Ovary (tissue), 9 donors: ENCODE measurements around the gene SUOX. TPM values are rescaled to one million over a fixed set of nuclear protein-coding genes. Genes with fewer than 3 reads are reported as not detected.

Experiments used
- DNase-seq, 5 donors: peaks; one replicate each; pipeline ENCODE4 v3.0.0-alpha.2; 2019 to 2020
- H3K27ac ChIP-seq, 2 donors: fragments of 200-600 bp; one replicate each; pipeline versions ENCODE4 v1.5.1 to v1.8.0; 2019 to 2022
- H3K27me3 ChIP-seq: fragments of 200-600 bp; one replicate; pipeline ENCODE4 v1.8.0; 2022
- H3K36me3 ChIP-seq: fragments of 200-600 bp; sonication (generic); one replicate; pipeline ENCODE4 v1.5.1; 2019
- H3K4me1 ChIP-seq: one replicate; pipeline ENCODE4 v1.8.1; 2013; ENCODE audit warnings: mild to moderate bottlenecking, moderate library complexity; ENCODE audit not compliant: insufficient read depth
- H3K4me3 ChIP-seq: fragments of 200-600 bp; sonication (generic); one replicate; pipeline ENCODE4 v1.5.1; 2017
- H3K9me3 ChIP-seq, 2 donors: fragments of 200-600 bp in 1 of 2; sonication (generic) in 1 of 2; one replicate each; pipeline versions ENCODE4 v1.5.1 to v1.8.1; 2013 to 2019; ENCODE audit warnings: mild to moderate bottlenecking in 1 of 2, moderate library complexity in 1 of 2
- EP300 ChIP-seq: sonication (generic); formaldehyde crosslinking; IDR thresholded peaks from one replicate; pipeline ENCODE4 v1.6.1; 2017; ENCODE audit warnings: antibody characterized with exemption
- POLR2A ChIP-seq: fragments of 450-650 bp; IDR thresholded peaks from one replicate; pipeline ENCODE4 v1.6.1; 2017; ENCODE audit warnings: antibody characterized with exemption, mild to moderate bottlenecking, moderate library complexity
- WGBS, 3 donors: extraction: QIAGEN DNeasy Blood & Tissue Kit in 1 of 3; methylation state at CpG; one replicate each; pipeline versions ENCODE4 v1.1.5 to v1.1.7; 2013 to 2017; 5-methylcytosine and 5-hydroxymethylcytosine counted together
- intact Hi-C, 4 donors: fragments of 100-400 bp; cut with DNase I; formaldehyde crosslinking; loops; one replicate each; pipeline versions ENCODE4 v1.11.0 to v1.15.1; 2022 to 2023
- polyA plus RNA-seq, 2 donors: library from polyadenylated mRNA; stranded (reverse); fragments of 200-250 nt in 1 of 2; fragments of 350-450 nt in 1 of 2; fragmentation: Illumina TruSeq in 1 of 2; extraction: RNeasy Lipid Tissue Mini Kit (QIAGEN cat#74804) in 1 of 2; gene quantifications; one replicate each; pipeline ENCODE4 v1.2.3, GENCODE V29; 2013 to 2014
- total RNA-seq, 7 donors: library from RNA; depleted of rRNA in 2 of 7; stranded (reverse); fragments of >200 nt in 2 of 7; fragmentation: NEBNext Ultra II Directional in 3 of 7; extraction: Animal tissue kit (Norgen Biotek cat#: 25700) in 3 of 7; gene quantifications; one replicate each; pipeline versions ENCODE4 v1.1.0 to v1.2.4, GENCODE V29; 2016 to 2023
- TF ChIP-seq, protein P1 (sequence below), 3 donors: fragments of 450-650 bp in 2 of 3; fragments of 200-600 bp in 1 of 3; IDR thresholded peaks; one replicate each; pipeline versions ENCODE4 v1.5.1 to v1.8.0; 2016 to 2022; ENCODE audit warnings: antibody characterized with exemption in 3 of 3, mild to moderate bottlenecking in 1 of 3
- donor health status: DM: no; HTN: no; CAD: no; lungs with moderate emphysema.
- donor health status: DM: no; HTN: no; CAD: no.
- donor health status: Bipolar disorder and iron deficiency.
- donor health status: DM: yes; HTN: yes; CAD: no.
- donor health status: DM: no; HTN: no; CAD: no.
- donor health status: DM: yes; HTN: yes; CAD: no.

The SUOX gene
- total and polyA plus RNA-seq, 9 donors: 18.0 to 39.4 (median 31.9) TPM

DNA sequence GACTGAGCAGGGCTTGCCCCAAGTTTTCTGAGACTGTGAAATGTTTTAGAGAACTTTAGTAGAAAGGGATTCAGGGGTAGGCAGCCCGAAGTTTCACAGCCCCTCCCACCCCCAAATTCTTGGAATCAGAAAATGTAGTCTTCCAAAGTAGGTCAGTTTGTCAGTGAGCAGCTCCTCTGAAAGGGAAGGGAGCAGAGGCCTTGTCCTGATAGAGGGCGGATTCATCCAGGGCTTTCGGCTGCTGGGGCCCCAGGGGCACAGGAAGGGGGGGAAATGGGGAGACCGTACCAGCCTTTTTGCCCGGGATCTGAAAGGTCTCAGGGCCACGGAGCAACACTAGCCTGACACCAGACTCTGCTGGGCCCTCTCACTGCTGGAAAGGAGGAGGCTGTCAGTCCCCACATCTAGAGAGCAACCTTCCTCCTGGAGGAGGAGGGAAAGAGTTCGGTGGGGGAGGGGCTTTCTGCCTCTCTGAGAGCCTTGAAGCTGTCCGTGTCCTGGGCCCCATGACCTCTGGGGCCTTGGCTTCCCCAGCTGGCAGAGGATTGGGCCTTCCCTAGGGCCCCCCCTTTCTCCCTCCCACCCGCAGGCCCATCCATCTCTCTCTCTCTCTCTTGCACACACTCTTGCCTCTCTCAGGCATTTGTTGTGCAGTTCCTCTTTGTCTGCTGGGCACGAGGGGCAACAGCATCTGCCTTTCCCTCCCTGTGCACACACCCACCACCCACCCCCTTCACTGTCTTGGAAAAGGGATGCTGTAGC is 23.5 kb downstream of the SUOX start, which contains the start of gene IKZF4:
Gene IKZF4, plus strand, starts transcription at position 621 of the 762 bp plus-strand sequence. CDS start 451 bp downstream, outside the sequence.
- Histone ChIP-seq H3K36me3 (no peaks in the 10 kb centered on the region), H3K4me1 (peaks cover 9% of the 10 kb centered on the region), H3K27me3 (no peaks in the 10 kb centered on the region), H3K27ac (peak within 1 kb of the TSS; percentile 56 to 79), H3K4me3 (peak within 1 kb of the TSS; percentile 20), H3K9me3 (no peaks in the 10 kb centered on the region)
- TF ChIP-seq EP300: no peak
- TF ChIP-seq POLR2A: no peak
- TF ChIP-seq, protein P1, sequence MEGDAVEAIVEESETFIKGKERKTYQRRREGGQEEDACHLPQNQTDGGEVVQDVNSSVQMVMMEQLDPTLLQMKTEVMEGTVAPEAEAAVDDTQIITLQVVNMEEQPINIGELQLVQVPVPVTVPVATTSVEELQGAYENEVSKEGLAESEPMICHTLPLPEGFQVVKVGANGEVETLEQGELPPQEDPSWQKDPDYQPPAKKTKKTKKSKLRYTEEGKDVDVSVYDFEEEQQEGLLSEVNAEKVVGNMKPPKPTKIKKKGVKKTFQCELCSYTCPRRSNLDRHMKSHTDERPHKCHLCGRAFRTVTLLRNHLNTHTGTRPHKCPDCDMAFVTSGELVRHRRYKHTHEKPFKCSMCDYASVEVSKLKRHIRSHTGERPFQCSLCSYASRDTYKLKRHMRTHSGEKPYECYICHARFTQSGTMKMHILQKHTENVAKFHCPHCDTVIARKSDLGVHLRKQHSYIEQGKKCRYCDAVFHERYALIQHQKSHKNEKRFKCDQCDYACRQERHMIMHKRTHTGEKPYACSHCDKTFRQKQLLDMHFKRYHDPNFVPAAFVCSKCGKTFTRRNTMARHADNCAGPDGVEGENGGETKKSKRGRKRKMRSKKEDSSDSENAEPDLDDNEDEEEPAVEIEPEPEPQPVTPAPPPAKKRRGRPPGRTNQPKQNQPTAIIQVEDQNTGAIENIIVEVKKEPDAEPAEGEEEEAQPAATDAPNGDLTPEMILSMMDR (IDR thresholded peaks at IDR 0.05): no peak
- WGBS, 3 donors: 3 to 9% (median 3%) methylated on average over 10 of the region's 10 CpGs
- intact Hi-C loops: no loop called here
- DNase-seq: peak; percentile 86 to 94 (median 91)

DNA sequence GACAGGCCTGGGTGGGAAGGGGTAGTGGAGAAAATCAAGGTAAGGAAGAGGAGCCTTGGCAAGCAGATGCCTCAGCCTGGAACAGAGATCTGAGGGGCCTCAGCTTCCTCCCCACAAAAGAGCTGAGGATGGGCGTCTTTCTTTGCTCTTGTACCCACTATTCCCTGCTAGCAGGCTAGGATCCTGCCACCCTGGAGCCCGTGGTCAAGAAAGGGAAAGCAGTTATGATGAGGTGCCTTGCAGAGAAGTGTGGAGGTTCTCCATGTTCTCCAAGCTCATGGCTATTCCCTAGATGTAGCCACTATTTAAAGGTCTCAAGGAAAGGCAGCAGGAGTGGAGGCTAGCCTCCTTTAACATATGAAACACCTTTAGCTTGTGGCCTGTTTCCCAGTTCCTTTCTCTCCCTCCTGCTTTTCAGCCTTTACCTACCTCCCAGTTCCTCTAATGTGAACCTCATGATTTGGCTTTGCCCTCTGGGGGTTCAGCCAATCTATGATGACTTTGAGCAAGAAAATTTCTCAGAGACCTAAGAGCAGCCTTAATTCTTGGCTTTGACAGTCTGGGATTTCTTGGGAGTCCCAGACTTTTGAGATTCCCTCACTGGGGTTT is 24.9 kb downstream of the SUOX start:
- TF ChIP-seq, protein P1 (IDR thresholded peaks at IDR 0.05): no peak
- no peak for DNase-seq
- H3K36me3 ChIP-seq: no peaks in the 10 kb centered on the region
- H3K4me3 ChIP-seq: peak overlapping the region; percentile 20
- H3K9me3 ChIP-seq: no peaks in the 10 kb centered on the region
- intact Hi-C loops: loop anchor here in 1 of 4 donors (2.0 kb wide), 1 partner anchor 63 kb away; no protein-coding TSS in a partner anchor
- H3K27ac ChIP-seq: peak overlapping the region; percentile 33 to 79
- 18 to 21% (median 18%) methylated on average over 2 of the region's 2 CpGs for WGBS, 3 donors
- peaks cover 9% of the 10 kb centered on the region for H3K4me1 ChIP-seq
- H3K27me3 ChIP-seq: no peaks in the 10 kb centered on the region

DNA sequence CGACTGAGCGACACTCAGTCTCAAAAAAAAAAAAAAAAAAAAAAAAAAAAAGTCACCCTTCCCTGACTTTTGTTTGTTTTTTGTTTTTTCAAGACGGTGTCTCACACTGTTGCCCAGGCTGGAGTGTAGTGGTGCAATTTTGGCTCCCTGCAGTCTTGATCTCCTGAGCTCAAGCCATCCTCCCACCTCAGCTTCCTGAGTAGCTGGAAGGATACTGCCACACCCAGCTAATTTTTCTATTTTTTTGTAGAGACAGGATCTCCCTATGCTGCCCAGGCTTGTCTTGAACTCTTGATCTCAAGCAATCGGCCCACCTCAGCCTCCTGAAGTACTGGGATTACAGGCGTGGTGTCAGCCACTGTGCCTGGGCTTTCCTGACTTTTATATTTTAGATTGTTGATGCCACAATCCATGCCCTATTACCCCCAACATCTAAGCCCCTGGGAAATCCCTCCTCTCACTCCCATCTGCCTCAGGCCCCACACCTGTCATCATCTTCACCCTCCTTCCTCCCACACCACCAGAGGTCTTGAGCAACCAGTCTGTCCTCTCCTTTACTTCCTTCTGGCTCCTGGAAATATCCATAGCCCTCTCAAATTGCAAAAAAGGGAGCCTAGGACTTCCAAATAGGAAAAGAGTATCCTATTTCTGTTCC is 31.6 kb downstream of the SUOX start:
- 49 to 59% (median 58%) methylated on average over 5 of the region's 5 CpGs for WGBS, 3 donors
- no peaks in the 10 kb centered on the region for H3K4me1 ChIP-seq
- no peak overlapping the region for H3K27ac ChIP-seq
- no peaks in the 10 kb centered on the region for H3K36me3 ChIP-seq
- intact Hi-C loops: no loop called here
- no peaks in the 10 kb centered on the region for H3K27me3 ChIP-seq
- DNase-seq: no peak
- TF ChIP-seq EP300 (no peak), POLR2A (no peak)
- TF ChIP-seq, protein P1 (IDR thresholded peaks at IDR 0.05): no peak
- no peaks in the 10 kb centered on the region for H3K9me3 ChIP-seq
- no peak overlapping the region for H3K4me3 ChIP-seq

DNA sequence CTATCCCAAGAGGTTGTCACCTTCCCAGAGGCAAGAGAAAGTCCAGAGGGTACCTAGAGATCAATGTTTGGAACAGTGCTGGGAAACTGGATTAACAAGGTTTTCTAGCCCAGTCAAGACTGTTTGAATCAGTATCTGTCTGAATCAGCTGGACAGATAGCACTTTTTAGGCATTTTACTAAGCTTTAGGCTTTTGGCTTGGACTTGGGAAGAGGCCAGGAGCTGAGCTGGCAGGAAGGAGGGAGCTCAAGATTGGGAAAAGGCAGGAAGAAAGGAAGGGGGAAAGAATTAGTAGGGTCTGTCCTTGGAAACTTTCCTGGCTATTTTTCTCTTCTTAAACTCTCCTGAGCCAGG is 32.1 kb downstream of the SUOX start:
- Histone ChIP-seq H3K27me3 (no peaks in the 10 kb centered on the region), H3K4me3 (no peak overlapping the region), H3K27ac (no peak overlapping the region), H3K9me3 (no peaks in the 10 kb centered on the region), H3K4me1 (no peaks in the 10 kb centered on the region), H3K36me3 (no peaks in the 10 kb centered on the region)
- TF ChIP-seq EP300 (no peak), POLR2A (no peak)
- TF ChIP-seq, protein P1 (IDR thresholded peaks at IDR 0.05): no peak
- intact Hi-C loops: no loop called here
- peak in 4 of 5 donors; percentile 38 to 61 (median 50) for DNase-seq
